Jurkat, Clone E6-1 (cell line): ENCODE measurements around the gene UGT2B7.

ENCODE experiments used
- DNase-seq: peaks from one replicate; pipeline ENCODE4 v3.0.0-alpha.2; 2011; ENCODE audit warnings: low read depth, low spot score
- H3K4me3 ChIP-seq: 2 replicates; pipeline ENCODE4 v1.5.1; 2011; ENCODE audit warnings: mild to moderate bottlenecking, low read length, control low read depth, moderate library complexity

UGT2B7 gene

GRCh38 chr4:69133993-69134392 lies 37.7 kb downstream of the UGT2B7 start:
- H3K4me3 ChIP-seq = no peak overlapping the region
- DNase-seq = no peak

DNA sequence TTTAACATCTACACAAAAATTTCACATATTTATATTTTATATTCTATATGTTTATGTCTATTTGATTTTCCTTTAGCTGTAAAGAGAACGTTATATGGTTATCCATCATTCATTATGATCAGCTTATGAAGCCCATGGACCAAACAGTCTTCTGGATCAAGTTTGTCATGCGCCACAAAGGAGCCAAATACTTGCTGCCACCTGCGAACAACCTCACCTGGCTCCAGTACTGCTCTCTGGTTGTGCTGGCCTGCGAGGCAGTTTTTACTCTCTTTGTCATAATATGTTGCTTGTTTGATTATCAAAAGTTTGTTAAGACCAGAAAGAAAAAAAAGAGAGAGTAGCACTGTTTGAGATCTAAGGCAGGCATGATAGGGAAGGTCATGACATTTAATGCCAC lies 38.2 kb downstream of the UGT2B7 start:
- H3K4me3 ChIP-seq = no peak overlapping the region
- no peak for DNase-seq

DNA sequence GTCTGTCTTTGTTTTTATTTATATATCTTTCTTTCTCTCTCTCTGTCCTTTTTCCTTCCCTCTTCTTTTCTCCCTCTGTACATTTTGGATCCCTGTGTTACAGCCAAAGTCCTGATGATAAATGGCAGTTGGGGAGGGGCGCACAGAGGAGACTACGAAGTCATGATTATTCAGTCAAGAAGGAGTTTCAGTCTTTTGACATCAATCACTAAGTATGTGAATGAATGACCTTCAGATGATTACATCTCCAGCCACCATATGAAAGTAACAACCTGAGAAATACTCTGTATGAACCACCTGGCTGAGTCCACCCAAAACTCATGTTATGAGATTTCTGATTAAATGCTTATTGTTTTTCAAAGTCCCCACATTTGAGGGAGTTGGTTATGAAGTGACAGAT lies 45.0 kb downstream of the UGT2B7 start:
- DNase-seq = no peak
- H3K4me3 ChIP-seq = no peak overlapping the region

GRCh38 chr4:69147334-69147733 lies 51.1 kb downstream of the UGT2B7 start:
- DNase-seq = no peak
- no peak overlapping the region for H3K4me3 ChIP-seq

GRCh38 chr4:69154021-69154420 lies 57.7 kb downstream of the UGT2B7 start:
- H3K4me3 ChIP-seq = no peak overlapping the region
- no peak for DNase-seq

DNA sequence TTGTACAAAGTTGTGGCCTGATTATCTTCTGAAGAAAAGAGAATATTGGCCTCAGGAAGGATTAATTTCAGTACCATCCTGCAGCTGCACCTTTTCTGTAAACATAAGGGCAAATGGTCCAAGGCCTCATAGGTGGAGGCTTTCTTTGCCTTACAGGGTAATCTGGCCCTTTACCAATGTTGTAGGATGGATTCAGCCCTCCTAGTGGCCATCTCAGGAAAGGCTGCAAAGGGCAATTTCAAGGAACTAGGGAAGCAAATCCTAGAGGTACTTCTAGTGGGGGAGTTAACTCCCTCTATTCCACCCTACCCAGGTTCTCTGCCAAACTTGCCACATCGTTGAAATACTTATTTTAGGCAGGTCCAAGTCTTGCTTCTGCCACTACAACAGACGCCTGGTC lies 60.6 kb downstream of the UGT2B7 start:
- DNase-seq = no peak
- H3K4me3 ChIP-seq = no peak overlapping the region
